A549 (cell line): ENCODE results near the gene WASF3.

Experiments
- RAD21 ChIP-seq, 2 experiments: fragments of >200 bp in 1 of 2; sonication (Bioruptor Twin) in 1 of 2; formaldehyde crosslinking in 1 of 2; IDR thresholded peaks in 1 of 2; conservative IDR thresholded peaks in 1 of 2; 2 replicates in 1 of 2; 3 replicates in 1 of 2; pipeline ENCODE4 v1.6.1; 2012 to 2018; ENCODE audit warnings: inconsistent platforms in 1 of 2
- TF ChIP-seq, protein P1 (sequence below): fragments of >200 bp; sonication (Bioruptor Twin); formaldehyde crosslinking; IDR thresholded peaks from 3 replicates; pipeline ENCODE4 v1.5.1; 2016

DNA sequence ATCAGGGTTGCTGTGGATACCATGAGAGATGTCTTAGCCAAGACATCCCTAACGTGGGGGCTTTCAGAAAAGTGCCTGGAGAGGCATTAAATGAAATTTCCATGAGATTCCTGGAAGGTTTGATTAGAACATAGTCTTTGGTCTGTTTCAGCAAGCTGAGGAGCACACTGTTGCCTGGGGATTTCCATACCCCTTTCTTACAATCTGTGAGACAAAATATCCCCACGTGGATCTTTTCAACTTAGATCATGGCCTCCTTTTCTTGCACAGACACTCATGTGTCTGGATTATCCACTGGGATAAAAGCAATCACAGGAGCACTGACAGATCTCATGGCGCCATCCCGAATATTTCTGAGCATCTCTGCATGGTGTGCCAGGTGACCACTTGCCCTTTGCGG is 161.4 kb downstream of the WASF3 start:
- TF ChIP-seq RAD21 (conservative IDR thresholded peaks at IDR 0.05 in 1 of 2, IDR thresholded peaks at IDR 0.05 in 1 of 2): no peak
- TF ChIP-seq, protein P1, sequence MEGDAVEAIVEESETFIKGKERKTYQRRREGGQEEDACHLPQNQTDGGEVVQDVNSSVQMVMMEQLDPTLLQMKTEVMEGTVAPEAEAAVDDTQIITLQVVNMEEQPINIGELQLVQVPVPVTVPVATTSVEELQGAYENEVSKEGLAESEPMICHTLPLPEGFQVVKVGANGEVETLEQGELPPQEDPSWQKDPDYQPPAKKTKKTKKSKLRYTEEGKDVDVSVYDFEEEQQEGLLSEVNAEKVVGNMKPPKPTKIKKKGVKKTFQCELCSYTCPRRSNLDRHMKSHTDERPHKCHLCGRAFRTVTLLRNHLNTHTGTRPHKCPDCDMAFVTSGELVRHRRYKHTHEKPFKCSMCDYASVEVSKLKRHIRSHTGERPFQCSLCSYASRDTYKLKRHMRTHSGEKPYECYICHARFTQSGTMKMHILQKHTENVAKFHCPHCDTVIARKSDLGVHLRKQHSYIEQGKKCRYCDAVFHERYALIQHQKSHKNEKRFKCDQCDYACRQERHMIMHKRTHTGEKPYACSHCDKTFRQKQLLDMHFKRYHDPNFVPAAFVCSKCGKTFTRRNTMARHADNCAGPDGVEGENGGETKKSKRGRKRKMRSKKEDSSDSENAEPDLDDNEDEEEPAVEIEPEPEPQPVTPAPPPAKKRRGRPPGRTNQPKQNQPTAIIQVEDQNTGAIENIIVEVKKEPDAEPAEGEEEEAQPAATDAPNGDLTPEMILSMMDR: no peak
